GM19324 (cell line): Measurements from ENCODE around the gene MFSD6.
"Not testable (repeated sequence)": the region's sequence is repeated elsewhere in the genome, so short reads cannot be mapped to it uniquely, and the experiment has no call there.

ENCODE experiments used
- ATAC-seq: cut with Tn5 transposase; IDR thresholded peaks from one replicate; pipeline ENCODE4 v1.9.1; 2021; ENCODE audit warnings: mild to moderate bottlenecking, moderate library complexity; ENCODE audit not compliant: unreplicated experiment, low FRiP score

Gene MFSD6

GRCh38 chr2:190458352-190459107, 50.4 kb downstream of the MFSD6 start:
- ATAC-seq = no peak

- ATAC-seq = no peak
These were observed 51.7 kb downstream of the MFSD6 start for GRCh38 chr2:190459881-190460280.

GRCh38 chr2:190460487-190460886, 52.3 kb downstream of the MFSD6 start:
- ATAC-seq = no peak

GRCh38 chr2:190462181-190462580, 54.0 kb downstream of the MFSD6 start:
- no peak for ATAC-seq

- ATAC-seq = no peak
These were observed 54.5 kb downstream of the MFSD6 start for GRCh38 chr2:190462611-190463010.

- peak; percentile 46 for ATAC-seq
These were observed 56.9 kb downstream of the MFSD6 start for GRCh38 chr2:190465060-190465459.

- ATAC-seq = no peak
These were observed 58.8 kb downstream of the MFSD6 start for GRCh38 chr2:190466819-190467446.

GRCh38 chr2:190467575-190468083, 59.5 kb downstream of the MFSD6 start:
- no peak for ATAC-seq

- ATAC-seq = not testable (repeated sequence)
These were observed 60.2 kb downstream of the MFSD6 start for GRCh38 chr2:190468354-190468753.

- ATAC-seq = peak; percentile 72
These were observed 60.8 kb downstream of the MFSD6 start for GRCh38 chr2:190468814-190469569.

GRCh38 chr2:190469771-190470170, 61.6 kb downstream of the MFSD6 start:
- ATAC-seq = no peak

- no peak for ATAC-seq
These were observed 62.2 kb downstream of the MFSD6 start for GRCh38 chr2:190470256-190470826.

GRCh38 chr2:190477661-190478454, 69.7 kb downstream of the MFSD6 start:
- ATAC-seq = no peak

GRCh38 chr2:190478572-190479195, 70.5 kb downstream of the MFSD6 start:
- no peak for ATAC-seq

GRCh38 chr2:190481339-190481738, 73.2 kb downstream of the MFSD6 start:
- no peak for ATAC-seq

- ATAC-seq = no peak
These were observed 74.3 kb downstream of the MFSD6 start for GRCh38 chr2:190482451-190482850.

- no peak for ATAC-seq
These were observed 78.0 kb downstream of the MFSD6 start for GRCh38 chr2:190486037-190486623.

GRCh38 chr2:190488516-190489233, 80.5 kb downstream of the MFSD6 start:
- ATAC-seq = no peak

- ATAC-seq = no peak
These were observed 81.3 kb downstream of the MFSD6 start for GRCh38 chr2:190489475-190489874.
